ENCODE measurements around the gene CPT1C. TPM values are rescaled to one million over a fixed set of nuclear protein-coding genes. Genes with fewer than 3 reads are reported as not detected.
"Not testable (repeated sequence)": the region's sequence is repeated elsewhere in the genome, so short reads cannot be mapped to it uniquely, and the experiment has no call there.

The CPT1C gene
- total and polyA plus RNA-seq, 2 donors = 0.61 to 3.5 TPM

GRCh38 chr19:49712397-49712859 is 21.5 kb downstream of the CPT1C start:
- DNase-seq (ENCODE audit: low read depth in 6 of 9, low spot score in 9 of 9) = no peak
- WGBS = 87% methylated on average over 20 of the region's 20 CpGs
- Histone ChIP-seq H3K27ac (ENCODE audit: low read depth in 1 of 2, low read length in 1 of 2) (no peak overlapping the region), H3K36me3 (ENCODE audit: control insufficient read depth in 2 of 2, insufficient read depth in 2 of 2, low read length in 1 of 2) (no peaks in the 10 kb centered on the region), H3K4me1 (ENCODE audit: control insufficient read depth in 2 of 2, insufficient read depth in 2 of 2, low read length in 2 of 2) (no peaks in the 10 kb centered on the region), H3K27me3 (ENCODE audit: control insufficient read depth in 2 of 2, insufficient read depth in 1 of 2, low read length in 1 of 2) (no peaks in the 10 kb centered on the region), H3K4me3 (ENCODE audit: low read length in 2 of 2) (no peak overlapping the region), H3K9me3 (ENCODE audit: control insufficient read depth in 2 of 2, insufficient read depth in 1 of 2, low read length in 1 of 2) (no peaks in the 10 kb centered on the region)

DNA sequence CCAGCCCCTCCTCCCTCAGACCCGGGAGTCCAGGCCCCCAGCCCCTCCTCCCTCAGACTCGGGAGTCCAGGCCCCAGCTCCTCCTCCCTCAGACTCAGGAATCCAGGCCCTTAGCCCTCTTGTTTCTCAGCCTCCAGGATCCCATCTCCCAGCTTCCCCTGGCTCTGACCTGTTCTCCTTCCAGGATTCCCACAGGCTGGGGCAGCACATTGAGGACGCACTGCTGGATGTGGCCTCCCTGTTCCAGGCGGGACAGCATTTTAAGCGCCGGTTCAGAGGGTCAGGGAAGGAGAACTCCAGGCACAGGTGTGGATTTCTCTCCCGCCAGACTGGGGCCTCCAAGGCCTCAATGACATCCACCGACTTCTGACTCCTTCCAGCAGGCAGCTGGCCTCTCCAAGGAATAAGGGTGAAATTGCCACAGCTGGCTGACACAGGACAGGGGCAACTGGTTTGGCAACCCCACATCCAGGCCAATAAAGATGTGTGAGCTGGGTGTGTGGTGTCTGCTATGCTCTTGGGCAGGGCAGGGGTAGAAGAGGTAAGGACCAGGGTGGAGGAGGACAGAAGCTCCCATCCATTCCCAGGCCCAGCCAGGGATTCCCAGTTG is 22.4 kb downstream of the CPT1C start:
- peaks cover 0 to 2% of the 10 kb centered on the region in 2 donors for H3K4me1 ChIP-seq (ENCODE audit: control insufficient read depth in 2 of 2, insufficient read depth in 2 of 2, low read length in 2 of 2)
- no peak overlapping the region for H3K4me3 ChIP-seq (ENCODE audit: low read length in 2 of 2)
- H3K9me3 ChIP-seq (ENCODE audit: control insufficient read depth in 2 of 2, insufficient read depth in 1 of 2, low read length in 1 of 2) = no peaks in the 10 kb centered on the region
- no peak overlapping the region for H3K27ac ChIP-seq (ENCODE audit: low read depth in 1 of 2, low read length in 1 of 2)
- no peak for DNase-seq (ENCODE audit: low read depth in 6 of 9, low spot score in 9 of 9)
- WGBS = 84% methylated on average over 8 of the region's 8 CpGs
- no peaks in the 10 kb centered on the region for H3K36me3 ChIP-seq (ENCODE audit: control insufficient read depth in 2 of 2, insufficient read depth in 2 of 2, low read length in 1 of 2)
- H3K27me3 ChIP-seq (ENCODE audit: control insufficient read depth in 2 of 2, insufficient read depth in 1 of 2, low read length in 1 of 2) = no peaks in the 10 kb centered on the region

GRCh38 chr19:49716154-49716553 is 25.2 kb downstream of the CPT1C start:
- DNase-seq (ENCODE audit: low read depth in 6 of 9, low spot score in 9 of 9) = no peak
- 80% methylated on average over 3 of the region's 3 CpGs for WGBS
- no peak overlapping the region for H3K4me3 ChIP-seq (ENCODE audit: low read length in 2 of 2)
- H3K4me1 ChIP-seq (ENCODE audit: control insufficient read depth in 2 of 2, insufficient read depth in 2 of 2, low read length in 2 of 2) = peaks cover 0 to 2% of the 10 kb centered on the region in 2 donors
- no peaks in the 10 kb centered on the region for H3K9me3 ChIP-seq (ENCODE audit: control insufficient read depth in 2 of 2, insufficient read depth in 1 of 2, low read length in 1 of 2)
- H3K27me3 ChIP-seq (ENCODE audit: control insufficient read depth in 2 of 2, insufficient read depth in 1 of 2, low read length in 1 of 2) = no peaks in the 10 kb centered on the region
- H3K27ac ChIP-seq (ENCODE audit: low read depth in 1 of 2, low read length in 1 of 2) = no peak overlapping the region
- no peaks in the 10 kb centered on the region for H3K36me3 ChIP-seq (ENCODE audit: control insufficient read depth in 2 of 2, insufficient read depth in 2 of 2, low read length in 1 of 2)

GRCh38 chr19:49718511-49718910 is 27.6 kb downstream of the CPT1C start:
- 91% methylated on average over 8 of the region's 8 CpGs for WGBS
- no peaks in the 10 kb centered on the region for H3K9me3 ChIP-seq (ENCODE audit: control insufficient read depth in 2 of 2, insufficient read depth in 1 of 2, low read length in 1 of 2)
- H3K36me3 ChIP-seq (ENCODE audit: control insufficient read depth in 2 of 2, insufficient read depth in 2 of 2, low read length in 1 of 2) = no peaks in the 10 kb centered on the region
- no peak for DNase-seq (ENCODE audit: low read depth in 6 of 9, low spot score in 9 of 9)
- H3K4me1 ChIP-seq (ENCODE audit: control insufficient read depth in 2 of 2, insufficient read depth in 2 of 2, low read length in 2 of 2) = peaks cover 0 to 2% of the 10 kb centered on the region in 2 donors
- H3K27me3 ChIP-seq (ENCODE audit: control insufficient read depth in 2 of 2, insufficient read depth in 1 of 2, low read length in 1 of 2) = no peaks in the 10 kb centered on the region
- no peak overlapping the region for H3K27ac ChIP-seq (ENCODE audit: low read depth in 1 of 2, low read length in 1 of 2)
- H3K4me3 ChIP-seq (ENCODE audit: low read length in 2 of 2) = no peak overlapping the region

DNA sequence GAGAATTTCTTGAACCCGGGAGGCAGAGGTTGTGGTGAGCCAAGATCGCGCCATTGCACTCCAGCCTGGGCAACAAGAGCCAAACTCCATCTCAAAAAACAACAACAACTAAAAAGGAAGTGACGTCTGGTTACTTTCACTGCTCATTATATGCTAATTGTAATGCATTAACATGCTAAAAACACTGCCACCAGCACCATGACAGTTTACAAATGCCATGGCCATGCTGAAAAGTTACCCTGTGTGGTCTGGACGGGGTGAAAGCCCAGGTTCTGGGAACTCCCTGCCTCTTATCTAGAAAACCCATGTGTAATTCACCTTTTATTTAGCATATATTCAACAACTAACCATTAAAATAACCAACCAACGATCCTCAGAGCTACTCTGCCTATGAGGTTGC is 28.1 kb downstream of the CPT1C start:
- WGBS = 92% methylated on average over 6 of the region's 6 CpGs
- Histone ChIP-seq H3K4me1 (ENCODE audit: control insufficient read depth in 2 of 2, insufficient read depth in 2 of 2, low read length in 2 of 2) (peaks cover 0 to 2% of the 10 kb centered on the region in 2 donors), H3K27ac (ENCODE audit: low read depth in 1 of 2, low read length in 1 of 2) (no peak overlapping the region), H3K36me3 (ENCODE audit: control insufficient read depth in 2 of 2, insufficient read depth in 2 of 2, low read length in 1 of 2) (no peaks in the 10 kb centered on the region), H3K27me3 (ENCODE audit: control insufficient read depth in 2 of 2, insufficient read depth in 1 of 2, low read length in 1 of 2) (no peaks in the 10 kb centered on the region), H3K4me3 (ENCODE audit: low read length in 2 of 2) (no peak overlapping the region), H3K9me3 (ENCODE audit: control insufficient read depth in 2 of 2, insufficient read depth in 1 of 2, low read length in 1 of 2) (no peaks in the 10 kb centered on the region)
- no peak for DNase-seq (ENCODE audit: low read depth in 6 of 9, low spot score in 9 of 9)

- not testable (repeated sequence) for DNase-seq (ENCODE audit: low read depth in 6 of 9, low spot score in 9 of 9); H3K27ac ChIP-seq (ENCODE audit: low read depth in 1 of 2, low read length in 1 of 2)
- WGBS = 94% methylated on average over 22 of the region's 22 CpGs
Measured at GRCh38 chr19:49719420-49719819, 28.5 kb downstream of the CPT1C start.

DNA sequence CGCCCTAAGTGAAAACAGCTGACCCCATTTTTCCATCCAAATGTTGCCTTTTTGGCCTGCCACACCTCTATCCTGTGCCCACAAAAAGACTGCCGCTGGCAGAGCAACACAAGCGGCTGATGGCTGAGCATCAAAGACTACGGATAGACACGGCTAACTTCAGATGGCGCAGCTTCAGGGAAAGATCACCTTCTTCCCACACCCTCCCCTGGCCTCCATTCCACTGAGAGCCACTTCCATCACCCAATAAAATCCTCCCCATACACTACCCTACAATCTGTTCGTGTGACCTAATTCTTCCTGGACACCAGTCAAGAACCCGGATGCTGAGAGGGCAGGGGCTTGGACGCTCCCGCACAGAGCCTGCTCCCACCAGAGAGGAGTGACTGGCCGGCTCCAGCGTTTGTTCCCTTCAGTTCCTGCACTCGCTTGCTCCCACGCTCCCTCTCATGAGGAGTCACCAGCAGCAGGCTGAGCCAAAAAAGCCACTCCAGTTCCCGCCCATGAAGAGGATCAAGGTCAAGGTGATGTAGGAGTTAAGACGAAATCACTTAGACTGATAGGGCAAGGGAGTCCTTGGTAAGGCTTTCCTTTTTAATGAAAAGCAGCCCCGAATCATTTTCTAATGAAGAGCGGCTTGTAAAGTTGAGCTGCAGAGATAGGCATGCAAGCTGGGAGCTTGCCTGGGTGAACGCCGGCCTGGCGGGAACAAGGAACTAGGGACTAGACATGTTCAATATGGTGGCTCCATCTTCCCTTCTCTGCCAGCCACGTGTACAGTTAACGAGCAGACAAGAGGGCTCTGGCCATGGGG is 36.5 kb downstream of the CPT1C start:
- Histone ChIP-seq H3K36me3 (ENCODE audit: control insufficient read depth in 2 of 2, insufficient read depth in 2 of 2, low read length in 1 of 2) (no peaks in the 10 kb centered on the region), H3K4me3 (ENCODE audit: low read length in 2 of 2) (no peak overlapping the region), H3K27ac (ENCODE audit: low read depth in 1 of 2, low read length in 1 of 2) (no peak overlapping the region), H3K4me1 (ENCODE audit: control insufficient read depth in 2 of 2, insufficient read depth in 2 of 2, low read length in 2 of 2) (no peaks in the 10 kb centered on the region), H3K9me3 (ENCODE audit: control insufficient read depth in 2 of 2, insufficient read depth in 1 of 2, low read length in 1 of 2) (no peaks in the 10 kb centered on the region), H3K27me3 (ENCODE audit: control insufficient read depth in 2 of 2, insufficient read depth in 1 of 2, low read length in 1 of 2) (no peaks in the 10 kb centered on the region)
- DNase-seq (ENCODE audit: low read depth in 6 of 9, low spot score in 9 of 9) = no peak
- 96% methylated on average over 23 of the region's 23 CpGs for WGBS

More at GRCh38 chr19:49719420-49719819, 28.5 kb downstream of the CPT1C start:
- not testable (repeated sequence) for H3K27me3 ChIP-seq (ENCODE audit: control insufficient read depth in 2 of 2, insufficient read depth in 1 of 2, low read length in 1 of 2); H3K36me3 ChIP-seq (ENCODE audit: control insufficient read depth in 2 of 2, insufficient read depth in 2 of 2, low read length in 1 of 2); H3K9me3 ChIP-seq (ENCODE audit: control insufficient read depth in 2 of 2, insufficient read depth in 1 of 2, low read length in 1 of 2); H3K4me1 ChIP-seq (ENCODE audit: control insufficient read depth in 2 of 2, insufficient read depth in 2 of 2, low read length in 2 of 2); H3K4me3 ChIP-seq (ENCODE audit: low read length in 2 of 2)

GRCh38 chr19:49730166-49730565 is 39.2 kb downstream of the CPT1C start:
- WGBS = 28% methylated on average over 5 of the region's 5 CpGs
- no peak for DNase-seq (ENCODE audit: low read depth in 6 of 9, low spot score in 9 of 9)
- Histone ChIP-seq H3K4me3 (ENCODE audit: low read length in 2 of 2) (no peak overlapping the region), H3K9me3 (ENCODE audit: control insufficient read depth in 2 of 2, insufficient read depth in 1 of 2, low read length in 1 of 2) (no peaks in the 10 kb centered on the region), H3K27me3 (ENCODE audit: control insufficient read depth in 2 of 2, insufficient read depth in 1 of 2, low read length in 1 of 2) (no peaks in the 10 kb centered on the region), H3K4me1 (ENCODE audit: control insufficient read depth in 2 of 2, insufficient read depth in 2 of 2, low read length in 2 of 2) (no peaks in the 10 kb centered on the region), H3K36me3 (ENCODE audit: control insufficient read depth in 2 of 2, insufficient read depth in 2 of 2, low read length in 1 of 2) (no peaks in the 10 kb centered on the region), H3K27ac (ENCODE audit: low read depth in 1 of 2, low read length in 1 of 2) (no peak overlapping the region)

GRCh38 chr19:49738268-49738667 is 47.4 kb downstream of the CPT1C start:
- no peaks in the 10 kb centered on the region for H3K27me3 ChIP-seq (ENCODE audit: control insufficient read depth in 2 of 2, insufficient read depth in 1 of 2, low read length in 1 of 2)
- H3K4me3 ChIP-seq (ENCODE audit: low read length in 2 of 2) = no peak overlapping the region
- no peak overlapping the region for H3K27ac ChIP-seq (ENCODE audit: low read depth in 1 of 2, low read length in 1 of 2)
- H3K4me1 ChIP-seq (ENCODE audit: control insufficient read depth in 2 of 2, insufficient read depth in 2 of 2, low read length in 2 of 2) = no peaks in the 10 kb centered on the region
- 96% methylated on average over 4 of the region's 4 CpGs for WGBS
- H3K9me3 ChIP-seq (ENCODE audit: control insufficient read depth in 2 of 2, insufficient read depth in 1 of 2, low read length in 1 of 2) = no peaks in the 10 kb centered on the region
- DNase-seq (ENCODE audit: low read depth in 6 of 9, low spot score in 9 of 9) = no peak
- H3K36me3 ChIP-seq (ENCODE audit: control insufficient read depth in 2 of 2, insufficient read depth in 2 of 2, low read length in 1 of 2) = no peaks in the 10 kb centered on the region
